Stimulated activated CD4-positive, alpha-beta T cell treated with anti-CD3 and anti-CD28 coated beads, Interleukin-1b, Interleukin-23, amount 100 ng/mL, for 24 hours (primary cell): ENCODE measurements around the gene LRRC75A.

Experiments
- DNase-seq, 4 experiments: peaks; one replicate each; pipeline ENCODE4 v3.0.0-alpha.2; 2020; ENCODE audit warnings: low read depth in 4 of 4, low spot score in 1 of 4

LRRC75A gene

DNA sequence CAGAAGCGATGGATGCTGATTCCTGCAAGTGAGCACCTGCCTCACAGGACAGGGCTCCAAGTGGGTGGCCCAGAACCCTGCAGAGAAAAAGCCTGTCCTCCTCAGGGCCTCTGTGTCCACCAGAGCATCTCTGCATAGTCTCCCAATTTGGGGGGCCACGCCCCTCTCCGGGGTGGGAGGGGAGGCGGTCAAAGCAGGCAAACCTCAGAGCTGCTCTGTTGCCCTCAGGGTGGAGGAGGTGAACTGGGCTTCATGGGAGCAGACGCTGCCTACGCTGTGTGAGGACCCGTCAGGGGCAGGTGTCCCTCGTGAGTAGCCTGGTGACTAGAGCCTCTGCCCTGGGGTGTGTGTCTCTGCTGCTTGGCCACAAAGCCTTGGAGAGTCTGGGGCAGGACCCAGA, 57.3 kb downstream of the LRRC75A start:
- no peak for DNase-seq

DNA sequence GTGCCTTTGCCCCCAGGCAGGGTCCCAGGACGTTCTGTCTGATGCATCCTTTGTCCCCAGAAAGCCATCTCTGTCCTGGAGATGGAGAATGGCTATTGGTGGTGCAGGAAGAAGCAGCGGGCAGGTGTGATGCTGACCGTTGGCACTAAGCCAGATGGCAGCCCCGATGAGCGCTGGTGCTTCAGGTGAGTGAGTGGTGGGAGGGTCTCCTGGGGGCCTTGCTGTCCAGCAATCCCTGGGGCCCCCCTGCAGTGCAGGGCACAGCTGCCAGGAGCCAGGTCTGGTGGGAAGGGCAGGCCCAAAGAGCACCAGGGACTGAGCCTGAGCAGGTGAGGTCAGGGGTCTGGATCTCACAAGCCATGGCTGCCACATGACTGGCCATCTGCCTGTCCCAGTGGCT, 58.5 kb downstream of the LRRC75A start:
- no peak for DNase-seq

DNA sequence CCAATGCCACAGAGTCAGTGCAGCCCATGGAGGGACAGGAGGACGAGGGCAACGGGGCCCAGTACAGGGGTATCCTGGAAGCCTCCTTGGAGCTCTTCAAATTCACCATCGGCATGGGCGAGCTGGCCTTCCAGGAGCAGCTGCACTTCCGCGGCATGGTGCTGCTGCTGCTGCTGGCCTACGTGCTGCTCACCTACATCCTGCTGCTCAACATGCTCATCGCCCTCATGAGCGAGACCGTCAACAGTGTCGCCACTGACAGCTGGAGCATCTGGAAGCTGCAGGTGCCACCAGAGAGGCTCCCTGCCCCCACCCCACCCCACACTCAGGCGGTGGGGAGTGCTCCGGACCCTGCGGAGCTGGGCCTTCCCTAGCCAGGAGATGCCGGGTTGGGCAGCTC, 60.0 kb downstream of the LRRC75A start:
- no peak for DNase-seq

DNA sequence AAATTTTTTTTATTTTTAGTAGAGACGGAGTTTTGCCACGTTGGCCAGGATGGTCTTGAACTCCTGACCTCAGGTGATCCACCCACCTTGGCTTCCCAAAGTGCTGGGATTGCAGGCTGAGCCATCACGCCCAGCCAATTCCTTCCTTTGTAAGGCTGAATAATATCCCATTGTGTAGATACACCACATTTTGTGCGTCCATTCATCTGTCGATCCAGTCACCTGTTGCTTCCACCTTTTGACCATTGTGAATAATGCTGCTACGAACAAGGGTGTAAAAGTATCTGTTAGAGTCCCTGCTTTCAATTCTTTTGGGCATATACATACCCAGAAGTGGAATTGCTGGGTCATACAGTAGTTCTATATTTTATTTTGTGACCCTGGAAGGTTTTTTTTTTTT, 61.3 kb downstream of the LRRC75A start:
- DNase-seq: no peak

DNA sequence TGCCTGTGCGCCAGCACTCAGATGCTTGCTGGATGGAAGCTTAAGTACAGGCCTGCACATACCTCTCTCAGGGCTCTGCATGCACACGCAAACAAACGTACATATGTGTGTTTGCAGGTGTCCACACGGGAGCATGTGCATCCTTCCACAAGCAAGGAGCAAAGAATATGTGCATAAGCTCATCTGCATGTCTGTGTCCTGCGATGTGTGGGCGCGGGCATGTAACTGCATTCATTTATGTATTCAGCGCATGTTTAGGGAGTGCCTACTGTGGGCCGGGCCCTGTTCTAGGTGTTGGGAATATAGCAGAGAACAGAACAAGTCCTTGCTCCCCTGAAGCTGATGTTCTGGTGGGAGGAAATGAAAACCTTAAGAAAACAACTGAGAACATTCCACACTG, 62.9 kb downstream of the LRRC75A start:
- DNase-seq: no peak

GRCh38 chr17:16428098-16428882, 63.7 kb downstream of the LRRC75A start:
- DNase-seq: no peak

DNA sequence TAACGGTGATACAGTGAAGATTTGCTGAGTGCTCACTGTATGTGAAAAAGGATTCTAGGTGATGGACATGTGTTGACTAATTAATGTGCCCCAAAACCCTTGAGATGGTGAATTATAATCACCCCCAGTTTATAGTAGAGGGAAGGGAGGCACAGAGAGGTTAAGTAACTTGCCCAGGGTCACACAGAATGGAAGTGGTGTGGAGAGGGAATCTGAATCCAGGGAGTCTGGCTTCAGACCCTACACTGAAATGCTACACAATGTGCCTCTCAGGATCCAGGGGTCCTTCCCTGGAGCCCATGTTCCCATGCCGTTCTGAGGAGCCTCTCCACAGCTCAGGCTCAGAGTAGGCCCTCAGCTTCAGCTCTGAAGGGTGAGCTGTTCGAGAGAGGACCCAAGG, 65.0 kb downstream of the LRRC75A start:
- no peak for DNase-seq

GRCh38 chr17:16425698-16426659, 66.0 kb downstream of the LRRC75A start:
- no peak for DNase-seq

- no peak for DNase-seq
Measured at GRCh38 chr17:16425202-16425601, 66.8 kb downstream of the LRRC75A start.

GRCh38 chr17:16423226-16423872, 68.6 kb downstream of the LRRC75A start:
- no peak for DNase-seq

DNA sequence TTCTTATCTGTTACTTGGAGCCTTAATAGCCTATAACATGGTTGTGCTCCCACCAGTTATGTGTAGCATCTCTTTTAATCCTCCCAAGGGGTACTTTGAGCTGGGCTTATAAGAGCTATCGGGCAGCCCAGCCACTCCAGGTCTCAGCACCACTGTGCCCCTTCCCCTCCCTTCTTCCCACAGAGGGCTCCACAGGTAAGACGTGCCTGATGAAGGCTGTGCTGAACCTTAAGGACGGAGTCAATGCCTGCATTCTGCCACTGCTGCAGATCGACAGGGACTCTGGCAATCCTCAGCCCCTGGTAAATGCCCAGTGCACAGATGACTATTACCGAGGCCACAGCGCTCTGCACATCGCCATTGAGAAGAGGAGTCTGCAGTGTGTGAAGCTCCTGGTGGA, 69.6 kb downstream of the LRRC75A start:
- no peak for DNase-seq

DNA sequence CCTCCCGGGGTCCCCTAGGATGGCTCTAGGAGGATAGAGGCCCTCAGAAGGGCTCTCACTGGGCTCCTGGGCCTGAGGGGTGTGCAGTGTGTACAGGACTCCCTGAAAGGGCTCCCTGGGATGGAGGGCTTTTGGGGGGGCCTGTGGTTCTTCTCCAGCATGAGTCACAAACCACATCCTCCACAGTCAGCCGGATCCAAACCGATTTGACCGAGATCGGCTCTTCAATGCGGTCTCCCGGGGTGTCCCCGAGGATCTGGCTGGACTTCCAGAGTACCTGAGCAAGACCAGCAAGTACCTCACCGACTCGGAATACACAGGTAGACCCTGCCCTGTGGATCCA, 72.1 kb downstream of the LRRC75A start:
- DNase-seq: no peak

GRCh38 chr17:16419074-16419928, 72.7 kb downstream of the LRRC75A start:
- DNase-seq: peak in 1 of 4 experiments; percentile 71

DNA sequence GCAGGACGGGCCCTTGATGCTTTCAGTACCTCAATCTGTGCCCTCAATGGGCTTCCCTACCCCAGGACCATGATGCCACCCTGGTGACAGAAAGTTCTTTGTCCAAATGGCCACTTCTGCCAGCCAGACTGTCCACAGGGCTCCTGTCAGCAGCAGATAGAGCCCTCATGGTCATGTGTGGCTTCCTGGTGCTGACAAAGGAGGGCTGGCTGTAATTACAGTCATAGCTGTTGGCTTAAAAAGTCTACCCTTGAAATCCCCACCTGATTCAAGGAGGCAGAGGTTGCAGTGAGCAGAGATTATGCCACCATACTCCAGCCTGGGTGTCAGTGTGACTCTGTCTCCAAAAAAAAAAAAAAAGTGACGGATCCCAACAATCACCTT, 73.3 kb downstream of the LRRC75A start:
- no peak for DNase-seq

DNA sequence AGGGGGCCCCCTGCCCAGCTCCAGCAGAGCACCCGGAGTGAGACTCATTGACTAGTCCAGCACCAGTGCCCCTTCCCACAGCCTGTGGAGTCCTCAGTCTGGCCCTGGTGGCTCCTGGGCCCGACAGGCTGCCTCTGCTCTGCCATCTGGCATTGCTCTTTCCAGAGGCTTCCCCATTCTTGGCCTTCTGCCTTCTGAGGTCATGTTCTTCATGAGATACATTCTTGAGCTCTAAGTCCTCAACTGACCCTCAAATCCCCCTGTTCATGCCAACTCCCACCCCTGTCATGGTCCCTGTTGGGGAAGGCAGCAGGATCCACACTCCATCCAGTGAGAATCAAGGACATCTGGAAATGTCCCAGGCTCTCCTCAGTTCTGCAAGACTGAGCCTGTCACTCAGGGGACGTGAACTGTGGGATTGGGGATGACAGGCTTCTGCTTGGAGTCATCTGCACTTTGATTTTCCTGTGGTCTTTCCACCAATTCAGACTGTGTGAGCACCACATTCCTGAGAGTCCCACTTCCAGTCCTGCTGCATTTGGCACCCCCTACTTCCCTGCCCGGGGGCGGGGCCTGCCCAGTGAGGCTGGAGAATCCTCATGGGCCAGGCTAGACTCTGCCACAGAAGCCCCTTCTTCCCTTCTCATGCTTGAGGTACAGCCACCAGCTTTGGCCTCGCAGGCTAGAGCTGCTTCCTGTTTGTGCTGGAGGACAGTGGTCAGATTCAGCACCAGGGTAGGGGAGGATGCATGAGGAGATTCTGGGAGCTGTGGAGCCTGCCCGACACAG, 73.9 kb downstream of the LRRC75A start:
- no peak for DNase-seq

- DNase-seq: no peak
Measured at GRCh38 chr17:16417399-16417798, 74.6 kb downstream of the LRRC75A start.

GRCh38 chr17:16415031-16415924, 76.7 kb downstream of the LRRC75A start, which contains the start of gene TRPV2:
TRPV2 (plus strand) TSS chr17:16415571; CDS start chr17:16417669, 2,098 bp downstream.
- no peak for DNase-seq

DNA sequence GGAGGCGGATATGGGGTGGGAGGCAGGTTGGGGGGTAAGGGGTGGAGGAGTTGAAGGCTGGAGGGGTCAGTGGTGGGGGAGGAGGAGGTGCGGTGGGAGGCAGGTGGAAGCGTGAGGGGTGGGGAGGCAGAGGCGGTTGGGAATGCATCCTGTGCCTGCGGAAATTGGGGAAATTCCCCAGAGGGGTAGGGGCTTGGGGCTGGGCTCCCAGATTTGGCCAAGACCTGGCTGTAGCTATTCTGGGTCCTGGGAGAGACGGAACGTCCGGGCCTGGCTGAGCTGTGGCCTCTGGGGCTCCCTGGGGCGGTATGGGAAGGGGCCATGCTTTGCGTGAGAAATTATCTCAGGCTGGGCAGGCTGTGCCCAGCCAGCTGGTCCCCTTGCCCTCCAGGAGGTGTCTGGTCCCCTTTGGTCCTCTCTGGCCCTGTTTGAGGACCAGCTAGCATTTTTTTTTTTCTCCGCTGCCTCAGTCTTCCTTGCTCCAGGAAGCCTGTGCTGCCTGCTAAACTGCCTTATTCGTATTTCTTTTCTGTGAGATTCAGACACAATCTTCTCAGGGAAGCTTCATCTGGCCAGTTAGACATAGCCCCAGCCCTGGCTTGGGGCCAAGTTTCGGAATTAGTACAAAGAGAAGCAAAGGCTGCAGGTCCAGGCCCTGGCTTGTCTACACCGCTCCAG, 83.9 kb downstream of the LRRC75A start:
- no peak for DNase-seq
